GM18498 (cell line): ENCODE results near the gene NEDD9.

Source experiments
- ATAC-seq: cut with Tn5 transposase; IDR thresholded peaks from one replicate; pipeline ENCODE4 v1.9.1; 2021; ENCODE audit warnings: mild to moderate bottlenecking, moderate library complexity; ENCODE audit not compliant: unreplicated experiment

The NEDD9 gene

GRCh38 chr6:11149551-11149950 is 82.9 kb downstream of the NEDD9 start:
- ATAC-seq, result no peak

GRCh38 chr6:11146117-11146826 is 86.2 kb downstream of the NEDD9 start:
- no peak for ATAC-seq

GRCh38 chr6:11144393-11144851 is 88.0 kb downstream of the NEDD9 start:
- peak; percentile 83 for ATAC-seq

GRCh38 chr6:11143394-11144371 is 88.8 kb downstream of the NEDD9 start:
- no peak for ATAC-seq

DNA sequence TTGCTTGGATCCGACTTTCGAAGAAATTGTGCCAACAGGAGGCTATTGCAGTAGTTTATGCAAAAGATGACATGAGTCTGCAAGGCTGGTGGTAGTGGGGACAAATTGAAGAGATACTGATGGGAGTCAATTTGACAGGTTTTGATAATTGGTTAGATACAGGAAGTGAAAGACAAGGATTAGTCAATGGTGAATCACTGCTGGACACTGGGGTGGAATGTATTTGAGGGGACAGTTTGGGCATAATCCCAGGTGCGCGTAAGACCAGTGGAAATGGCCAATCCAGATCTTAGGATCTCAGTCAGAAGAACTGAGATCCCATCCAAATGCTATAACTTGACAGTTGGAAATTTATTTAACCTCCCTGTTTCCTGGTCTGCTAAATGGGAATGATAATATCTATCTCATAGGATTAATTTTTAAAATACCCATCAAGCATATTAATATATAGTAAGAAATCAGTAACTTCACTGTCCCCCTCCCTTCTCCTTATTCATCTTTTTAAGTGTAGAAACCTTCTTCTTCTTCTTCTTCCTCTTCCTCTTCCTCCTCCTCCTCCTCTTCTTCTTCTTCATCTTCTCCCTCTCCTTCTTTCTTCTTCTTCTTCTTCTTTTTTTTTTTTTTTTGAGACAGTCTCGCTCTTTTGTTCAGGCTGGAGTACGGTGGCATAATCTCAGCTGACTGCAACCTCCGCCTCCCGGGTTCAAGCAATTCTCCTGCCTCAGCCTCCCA is 90.0 kb downstream of the NEDD9 start:
- no peak for ATAC-seq

- ATAC-seq, result no peak
Observed at GRCh38 chr6:11141295-11141694, 91.2 kb downstream of the NEDD9 start.

GRCh38 chr6:11140056-11140455 is 92.4 kb downstream of the NEDD9 start:
- no peak for ATAC-seq

DNA sequence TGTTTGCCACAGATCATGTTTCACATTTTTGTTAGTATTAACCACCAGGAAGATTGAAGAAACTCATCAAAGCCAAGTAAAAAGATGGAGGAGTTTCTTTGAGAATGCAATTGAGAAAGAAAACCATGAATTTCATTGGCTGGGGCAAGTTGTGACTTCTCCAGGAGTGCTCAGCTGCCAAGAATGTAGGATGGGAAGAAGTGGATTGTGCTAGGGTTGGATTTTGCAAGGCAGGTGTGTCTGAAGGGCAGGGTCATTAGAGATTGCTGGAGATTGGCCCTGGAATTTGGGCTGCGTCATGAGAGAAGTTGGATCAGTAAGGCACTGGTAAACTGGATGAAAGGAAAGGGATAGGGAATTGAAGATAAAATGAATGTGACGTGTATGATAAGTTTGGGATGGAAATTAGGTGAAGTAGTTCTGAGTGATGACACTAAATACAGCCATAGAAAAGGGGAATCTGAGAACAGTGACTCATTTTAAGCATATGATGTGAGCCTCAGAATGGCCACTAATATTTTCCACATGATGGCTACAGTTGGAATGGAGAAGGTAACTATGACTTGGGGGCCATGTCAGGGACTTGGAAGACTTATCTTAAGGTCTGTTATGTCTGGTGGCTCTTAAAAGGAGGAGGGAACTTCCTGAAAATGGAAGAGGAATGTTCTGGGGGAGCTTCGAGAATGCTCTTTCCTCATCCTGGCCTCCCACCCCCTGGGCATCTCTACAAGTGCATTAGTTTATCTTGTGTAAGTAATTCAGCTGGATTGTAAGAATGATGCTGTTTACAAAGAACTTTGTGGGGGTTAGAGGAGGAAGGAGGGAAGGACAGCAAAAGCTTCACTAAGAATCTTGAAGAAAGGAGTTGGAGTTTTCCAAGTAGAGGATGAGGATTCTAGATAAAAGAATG is 93.2 kb downstream of the NEDD9 start:
- ATAC-seq, result no peak

DNA sequence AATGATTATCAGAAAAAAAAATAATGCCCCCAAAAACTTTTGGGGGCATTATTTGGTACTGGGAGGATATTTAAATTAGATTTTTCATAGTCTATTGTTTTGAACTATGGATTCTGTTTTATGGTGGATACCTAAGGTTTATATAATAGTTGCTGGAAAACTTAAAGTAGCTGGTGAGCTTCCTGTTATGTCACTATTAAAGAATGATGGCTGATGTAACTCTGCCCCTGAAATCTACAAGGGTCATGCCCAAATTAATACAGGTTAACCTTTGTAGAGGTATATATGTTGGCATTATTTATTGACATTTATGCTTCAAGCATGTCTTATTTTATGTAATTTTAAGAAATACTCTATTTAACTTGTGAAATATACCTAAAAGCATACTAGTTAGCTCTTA is 95.7 kb downstream of the NEDD9 start:
- no peak for ATAC-seq
